K562 (cell line): ENCODE results near the gene OR2B2. TPM values are rescaled to one million over a fixed set of nuclear protein-coding genes. Genes with fewer than 3 reads are reported as not detected.

Experiments used
- ARID2 ChIP-seq: fragments of 450-650 bp; IDR thresholded peaks from 2 replicates; pipeline ENCODE4 v1.6.1; 2017; ENCODE audit warnings: antibody characterized with exemption, mild to moderate bottlenecking
- BHLHE40 ChIP-seq: IDR thresholded peaks from 2 replicates; pipeline ENCODE4 v1.6.1; 2011; ENCODE audit warnings: low read length, improper control_type of control experiment
- CBX1 ChIP-seq: sonication (generic); IDR thresholded peaks from 2 replicates; pipeline ENCODE4 v1.6.1; 2016; ENCODE audit warnings: antibody characterized with exemption, low read depth, mild to moderate bottlenecking
- DMBX1 ChIP-seq: fragments of 250-450 bp; sonication (Bioruptor Pico); IDR thresholded peaks from 2 replicates; pipeline ENCODE4 v1.8.0; 2022; ENCODE audit warnings: inconsistent platforms, mild to moderate bottlenecking, moderate library complexity, borderline replicate concordance
- GATAD2B ChIP-seq: fragments of 450-650 bp; IDR thresholded peaks from 2 replicates; pipeline ENCODE4 v1.6.1; 2017; ENCODE audit warnings: mild to moderate bottlenecking, borderline replicate concordance
- MEF2D ChIP-seq: conservative IDR thresholded peaks from 2 replicates; pipeline ENCODE4 v1.6.1; 2016; ENCODE audit warnings: low read depth, missing genetic modification characterization, missing compliant biosample characterization
- MIER1 ChIP-seq: fragments of 450-650 bp; IDR thresholded peaks from 2 replicates; pipeline ENCODE4 v1.6.1; 2016; ENCODE audit warnings: antibody characterized with exemption, mild to moderate bottlenecking, low read depth
- MNT ChIP-seq, 2 experiments: fragments of 450-650 bp; conservative IDR thresholded peaks; 2 replicates each; pipeline ENCODE4 v1.6.1; 2017; ENCODE audit warnings: mild to moderate bottlenecking in 2 of 2, moderate library complexity in 2 of 2
- NCOA6 ChIP-seq: fragments of 450-650 bp; IDR thresholded peaks from 2 replicates; pipeline ENCODE4 v1.6.1; 2017; ENCODE audit warnings: mild to moderate bottlenecking
- PRDM10 ChIP-seq: fragments of 450-650 bp; IDR thresholded peaks from 2 replicates; pipeline ENCODE4 v1.6.1; 2018; ENCODE audit not compliant: partially characterized antibody
- SAFB ChIP-seq: fragments of 200-400 bp; formaldehyde crosslinking; IDR thresholded peaks from 2 replicates; pipeline ENCODE4 v1.6.1; 2017; ENCODE audit warnings: low read depth, low read length, borderline replicate concordance
- SMAD1 ChIP-seq: fragments of 150-350 bp; IDR thresholded peaks from 2 replicates; pipeline ENCODE4 v1.6.1; 2014; ENCODE audit warnings: low read length, low read depth; ENCODE audit not compliant: partially characterized antibody
- SREBF1 ChIP-seq: fragments of 150-350 bp; IDR thresholded peaks from 2 replicates; pipeline ENCODE4 v1.6.1; 2014; ENCODE audit warnings: antibody characterized with exemption, low read depth, low read length, borderline replicate concordance
- SRSF9 ChIP-seq: fragments of 200-400 bp; formaldehyde crosslinking; IDR thresholded peaks from 2 replicates; pipeline ENCODE4 v1.6.1; 2017; ENCODE audit warnings: low read depth, low read length, borderline replicate concordance
- THAP12 ChIP-seq: fragments of 250-450 bp; sonication (Bioruptor Pico); IDR thresholded peaks from 2 replicates; pipeline ENCODE4 v1.9.0; 2021; ENCODE audit warnings: mild to moderate bottlenecking, inconsistent platforms
- U2AF1 ChIP-seq: fragments of 200-400 bp; formaldehyde crosslinking; optimal IDR thresholded peaks from 2 replicates; pipeline ENCODE3; 2017; ENCODE audit warnings: mild to moderate bottlenecking, low read depth, low read length, moderate library complexity
- ZBTB49 ChIP-seq: sonication (generic); formaldehyde crosslinking; IDR thresholded peaks from 2 replicates; pipeline ENCODE4 v1.8.0; 2022; ENCODE audit warnings: missing genetic modification reagents, mild to moderate bottlenecking, borderline replicate concordance
- ZNF212 ChIP-seq: fragments of 450-650 bp; formaldehyde crosslinking; IDR thresholded peaks from 2 replicates; pipeline ENCODE4 v1.4.0; 2020; ENCODE audit warnings: mild to moderate bottlenecking
- ZNF77 ChIP-seq: fragments of 250-450 bp; sonication (Bioruptor Pico); IDR thresholded peaks from 2 replicates; pipeline ENCODE4 v1.5.0; 2020
- polyA plus RNA-seq, 8 experiments: library from polyadenylated mRNA; depleted of rRNA in 4 of 8; stranded (reverse) in 5 of 8; unstranded in 3 of 8; fragments of >200 nt; fragmentation: Nextera tagmentation in 2 of 8; fragmentation: Illumina TruSeq in 1 of 8; extraction: Ambion mirVana in 2 of 8; extraction: Trizol in 1 of 8; gene quantifications; 2 replicates each; pipeline versions ENCODE4 v1.2.1 to v1.2.3, GENCODE V29; 2011 to 2014; ENCODE audit warnings: inconsistent platforms in 1 of 8, missing spikeins in 1 of 8
- total RNA-seq, 7 experiments: library from RNA; depleted of rRNA in 6 of 7; stranded (reverse); fragments of >200 nt in 6 of 7; fragmentation: Illumina TruSeq in 2 of 7; extraction: Trizol in 2 of 7; gene quantifications; 2 replicates each; pipeline versions ENCODE4 v1.2.1 to v1.2.3, GENCODE V29; 2011 to 2021; ENCODE audit warnings: low replicate concordance in 1 of 7

The OR2B2 gene
- total and polyA plus RNA-seq, 9 of the 15 experiments (the other 6 are each of a cell fraction or from before 2014, with no cell fraction given), result 0.24 TPM; not detected in 8

GRCh38 chr6:27892649-27893058 is 19.5 kb downstream of the OR2B2 start (continued):
- TF ChIP-seq MNT (conservative IDR thresholded peaks at IDR 0.05) (no peak), SAFB (peak; percentile 36; the same call in 1 of the 2 replicates), THAP12 (CRISPR knock-in tag) (no peak), SMAD1 (no peak), GATAD2B (no peak), MIER1 (no peak), MEF2D (tag) (no peak), PRDM10 (no peak), ZNF212 (CRISPR knock-in tag) (0 out of 2 replicates have a peak, but pooled peaks have one; percentile 71), ARID2 (0 out of 2 replicates have a peak, but pooled peaks have one; percentile 25), SRSF9 (no peak), CBX1 (no peak), NCOA6 (no peak), ZBTB49 (CRISPR knock-in tag) (peak; percentile 93; the same call in 1 of the 2 replicates), U2AF1 (peak; percentile 98), ZNF77 (CRISPR knock-in tag) (no peak), SREBF1 (no peak), BHLHE40 (no peak), DMBX1 (CRISPR knock-in tag) (no peak)
